Thyroid gland (tissue), 4 donors: ENCODE measurements around the gene MYO16. TPM values are rescaled to one million over a fixed set of nuclear protein-coding genes. Genes with fewer than 3 reads are reported as not detected.

Experiments used
- DNase-seq, 2 donors: peaks; one replicate each; pipeline ENCODE4 v3.0.0-alpha.2; 2019
- H3K27ac ChIP-seq, 3 donors: fragments of 200-600 bp; sonication (generic); 1 replicate in 2 of 3; 2 replicates in 1 of 3; pipeline ENCODE4 v1.5.1; 2016 to 2019; ENCODE audit warnings: mild to moderate bottlenecking in 1 of 3, moderate library complexity in 1 of 3
- H3K27me3 ChIP-seq: fragments of 200-600 bp; sonication (generic); one replicate; pipeline ENCODE4 v1.5.1; 2019
- H3K36me3 ChIP-seq, 2 donors: fragments of 200-600 bp; sonication (generic); one replicate each; pipeline ENCODE4 v1.5.1; 2016 to 2019
- H3K4me1 ChIP-seq, 2 donors: fragments of 200-600 bp; sonication (generic); one replicate each; pipeline ENCODE4 v1.5.1; 2017 to 2019
- H3K4me3 ChIP-seq, 3 donors: fragments of 200-600 bp; sonication (generic); replicated peaks in 1 of 3; 1 replicate in 2 of 3; 2 replicates in 1 of 3; pipeline ENCODE4 v1.5.1; 2016; ENCODE audit warnings: mild to moderate bottlenecking in 1 of 3
- H3K9me3 ChIP-seq: fragments of 200-600 bp; sonication (generic); one replicate; pipeline ENCODE4 v1.5.1; 2017
- POLR2A ChIP-seq, 2 donors: fragments of 450-650 bp; IDR thresholded peaks; one replicate each; pipeline ENCODE4 v1.6.1; 2017; ENCODE audit warnings: antibody characterized with exemption in 2 of 2, mild to moderate bottlenecking in 2 of 2, moderate library complexity in 1 of 2
- WGBS, 2 donors: methylation state at CpG; one replicate each; pipeline ENCODE4 v1.1.5; 2017; 5-methylcytosine and 5-hydroxymethylcytosine counted together
- intact Hi-C: fragments of 100-400 bp; cut with DNase I; formaldehyde crosslinking; loops from one replicate; pipeline ENCODE4 v1.15.1; 2023
- total RNA-seq, 4 donors: library from RNA; depleted of rRNA; stranded (reverse); fragments of >200 nt; gene quantifications; one replicate each; pipeline ENCODE4 v1.2.3, GENCODE V29; 2016
- TF ChIP-seq, protein P1 (sequence below), 6 experiments: fragments of 200-600 bp in 3 of 6; fragments of 450-650 bp in 3 of 6; sonication (generic) in 3 of 6; IDR thresholded peaks; one replicate each; pipeline ENCODE4 v1.5.1; 2016 to 2019; ENCODE audit warnings: antibody characterized with exemption in 6 of 6, mild to moderate bottlenecking in 2 of 6, inconsistent platforms in 1 of 6, moderate library complexity in 1 of 6

MYO16 gene
- total RNA-seq, 4 donors from 2014 or later: 0.10 to 0.13 (median 0.13) TPM; not detected in 1

DNA sequence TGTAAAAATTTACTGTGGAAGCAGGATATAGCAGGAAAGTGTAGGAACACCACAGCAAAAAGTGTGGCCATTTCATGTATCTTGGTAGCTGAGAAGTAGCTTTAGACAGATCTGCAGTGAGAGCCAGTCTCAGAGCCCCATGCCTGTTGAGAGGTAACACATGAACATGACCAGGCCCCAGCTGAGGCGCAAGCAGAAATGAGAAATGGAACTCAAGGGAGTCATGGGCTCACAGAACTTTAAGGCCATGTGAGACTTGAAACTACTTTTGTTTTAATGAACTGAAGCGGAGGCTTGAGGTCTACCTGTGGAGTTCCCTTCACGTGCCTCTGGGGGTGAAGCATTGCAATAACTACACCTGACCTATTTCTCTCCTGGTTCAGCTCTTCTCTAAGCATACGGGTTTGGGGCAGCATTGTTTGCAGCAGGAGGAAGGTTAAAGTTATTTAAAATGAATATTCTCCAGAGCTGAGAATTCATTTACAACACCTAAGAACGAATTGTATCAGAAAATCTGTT lies 3.3 kb downstream of the MYO16 start:
- Histone ChIP-seq H3K4me3 (no peak overlapping the region), H3K9me3 (no peaks in the 10 kb centered on the region), H3K27ac (no peak overlapping the region), H3K4me1 (no peaks in the 10 kb centered on the region), H3K36me3 (no peaks in the 10 kb centered on the region), H3K27me3 (no peaks in the 10 kb centered on the region)
- TF ChIP-seq, protein P1, sequence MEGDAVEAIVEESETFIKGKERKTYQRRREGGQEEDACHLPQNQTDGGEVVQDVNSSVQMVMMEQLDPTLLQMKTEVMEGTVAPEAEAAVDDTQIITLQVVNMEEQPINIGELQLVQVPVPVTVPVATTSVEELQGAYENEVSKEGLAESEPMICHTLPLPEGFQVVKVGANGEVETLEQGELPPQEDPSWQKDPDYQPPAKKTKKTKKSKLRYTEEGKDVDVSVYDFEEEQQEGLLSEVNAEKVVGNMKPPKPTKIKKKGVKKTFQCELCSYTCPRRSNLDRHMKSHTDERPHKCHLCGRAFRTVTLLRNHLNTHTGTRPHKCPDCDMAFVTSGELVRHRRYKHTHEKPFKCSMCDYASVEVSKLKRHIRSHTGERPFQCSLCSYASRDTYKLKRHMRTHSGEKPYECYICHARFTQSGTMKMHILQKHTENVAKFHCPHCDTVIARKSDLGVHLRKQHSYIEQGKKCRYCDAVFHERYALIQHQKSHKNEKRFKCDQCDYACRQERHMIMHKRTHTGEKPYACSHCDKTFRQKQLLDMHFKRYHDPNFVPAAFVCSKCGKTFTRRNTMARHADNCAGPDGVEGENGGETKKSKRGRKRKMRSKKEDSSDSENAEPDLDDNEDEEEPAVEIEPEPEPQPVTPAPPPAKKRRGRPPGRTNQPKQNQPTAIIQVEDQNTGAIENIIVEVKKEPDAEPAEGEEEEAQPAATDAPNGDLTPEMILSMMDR (IDR thresholded peaks at IDR 0.05): no peak
- TF ChIP-seq POLR2A (IDR thresholded peaks at IDR 0.05): no peak
- intact Hi-C loops: no loop called here
- no peak for DNase-seq
- WGBS, 2 donors: 68 to 78% methylated on average over 5 of the region's 5 CpGs

DNA sequence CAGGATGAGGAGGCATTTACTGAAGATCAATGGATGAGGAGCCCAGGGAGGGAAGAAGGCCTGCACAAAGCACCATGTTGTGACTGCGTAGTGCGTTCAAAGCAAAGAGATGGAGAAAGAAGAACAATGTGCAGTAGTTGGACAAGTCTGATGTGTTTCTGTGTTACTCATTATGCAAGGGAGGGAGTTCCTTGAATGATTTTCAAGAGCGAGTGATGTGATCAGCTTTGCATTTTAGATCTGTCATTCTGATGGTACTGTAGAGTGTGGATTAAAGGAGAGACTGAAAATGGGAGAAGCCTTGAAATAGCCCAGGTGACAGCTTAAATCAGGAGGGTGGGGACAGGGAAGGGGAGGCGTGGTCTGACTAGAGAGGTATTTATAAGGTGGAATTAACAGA lies 9.5 kb downstream of the MYO16 start:
- Histone ChIP-seq H3K27ac (no peak overlapping the region), H3K4me3 (no peak overlapping the region), H3K36me3 (no peaks in the 10 kb centered on the region), H3K4me1 (no peaks in the 10 kb centered on the region), H3K27me3 (no peaks in the 10 kb centered on the region), H3K9me3 (no peaks in the 10 kb centered on the region)
- intact Hi-C loops: no loop called here
- no peak for DNase-seq
- TF ChIP-seq, protein P1 (IDR thresholded peaks at IDR 0.05): no peak
- no peak for TF ChIP-seq POLR2A (IDR thresholded peaks at IDR 0.05)
- 91 to 93% methylated on average over 4 of the region's 4 CpGs for WGBS, 2 donors

DNA sequence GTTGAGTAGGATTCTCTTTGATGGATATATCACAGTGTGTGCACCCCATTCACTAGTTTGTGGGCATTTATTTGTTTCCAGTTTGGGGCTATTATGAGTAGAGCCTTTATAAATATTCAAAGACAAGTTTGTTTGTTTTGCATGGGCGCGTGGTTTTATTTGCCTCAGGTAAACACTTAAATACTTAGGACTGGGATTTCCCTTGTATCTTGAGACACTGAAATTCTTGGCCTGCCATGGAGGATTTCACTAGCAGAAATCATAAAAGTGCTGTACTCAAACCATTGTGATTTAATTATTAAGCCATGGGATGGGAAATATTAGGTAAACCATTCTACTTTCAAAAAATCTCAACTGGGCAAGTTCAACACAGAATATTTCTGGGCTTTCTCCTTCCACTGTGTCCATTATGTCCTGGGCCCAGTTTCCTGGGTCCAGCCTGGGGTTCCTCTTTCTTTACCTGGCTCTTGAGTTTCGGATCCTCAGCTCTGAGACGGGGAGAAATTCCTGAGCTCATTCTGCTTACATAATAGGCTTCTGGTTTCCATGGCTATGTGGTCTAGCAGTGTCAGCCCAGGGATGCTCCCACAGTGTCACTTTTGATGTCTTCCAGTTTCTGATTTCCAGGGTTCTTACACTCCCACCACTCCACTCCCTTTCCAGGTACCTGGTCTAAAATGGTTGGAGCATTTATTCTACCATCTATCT lies 14.4 kb downstream of the MYO16 start:
- no peaks in the 10 kb centered on the region for H3K9me3 ChIP-seq
- intact Hi-C loops: no loop called here
- no peak for DNase-seq
- H3K4me3 ChIP-seq: no peak overlapping the region
- H3K36me3 ChIP-seq: no peaks in the 10 kb centered on the region
- WGBS, 2 donors: 74 to 77% methylated on average over 4 of the region's 4 CpGs
- TF ChIP-seq POLR2A (IDR thresholded peaks at IDR 0.05): no peak
- TF ChIP-seq, protein P1 (IDR thresholded peaks at IDR 0.05): no peak
- no peaks in the 10 kb centered on the region for H3K4me1 ChIP-seq
- H3K27me3 ChIP-seq: no peaks in the 10 kb centered on the region
- H3K27ac ChIP-seq: no peak overlapping the region

DNA sequence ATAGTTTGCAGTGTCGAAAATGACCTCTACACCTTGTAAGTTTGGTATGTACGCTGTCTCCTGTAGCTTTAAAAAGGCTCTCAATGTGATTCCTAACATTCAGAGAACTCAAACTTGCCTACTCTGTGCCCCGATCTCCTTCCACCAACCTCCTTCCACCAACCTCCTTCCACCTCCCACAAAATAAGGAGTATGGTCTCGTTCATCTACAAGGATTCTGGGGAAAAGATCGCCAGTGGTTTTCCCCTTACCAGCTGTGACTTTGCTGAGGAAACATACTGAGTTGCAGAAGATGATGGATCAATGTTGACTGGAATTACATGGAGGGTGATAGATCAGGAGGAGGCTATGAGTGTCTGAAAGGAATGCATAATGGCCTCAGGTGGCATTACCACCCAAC lies 16.0 kb downstream of the MYO16 start:
- Histone ChIP-seq H3K36me3 (no peaks in the 10 kb centered on the region), H3K4me3 (no peak overlapping the region)
- TF ChIP-seq POLR2A (IDR thresholded peaks at IDR 0.05): no peak
- TF ChIP-seq, protein P1 (IDR thresholded peaks at IDR 0.05): no peak

DNA sequence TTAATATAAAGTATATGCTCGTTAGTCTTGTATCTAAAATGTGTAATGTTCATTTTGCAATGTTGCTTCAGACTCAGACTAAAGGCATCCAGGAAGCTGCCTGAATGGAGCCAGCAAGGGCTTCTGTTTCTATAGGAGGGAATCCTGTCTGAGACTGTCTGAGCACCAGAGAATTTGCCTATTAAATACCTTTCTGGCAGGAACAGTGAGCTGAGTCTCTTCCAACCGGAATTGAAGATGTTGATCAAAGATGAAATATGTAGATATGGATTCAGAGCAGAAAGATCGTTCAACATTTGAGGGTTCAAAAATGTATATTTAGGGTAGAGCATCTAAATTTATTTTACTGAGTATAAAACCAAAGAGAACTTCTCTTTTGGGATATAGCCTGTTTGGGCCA lies 20.9 kb downstream of the MYO16 start:
- intact Hi-C loops: no loop called here
- no peak for TF ChIP-seq POLR2A (IDR thresholded peaks at IDR 0.05)
- TF ChIP-seq, protein P1 (IDR thresholded peaks at IDR 0.05): no peak
- H3K27ac ChIP-seq: no peak overlapping the region
- no peaks in the 10 kb centered on the region for H3K27me3 ChIP-seq
- WGBS, 2 donors: 54 to 66% methylated on average over 3 of the region's 3 CpGs
- H3K36me3 ChIP-seq: no peaks in the 10 kb centered on the region
- no peaks in the 10 kb centered on the region for H3K9me3 ChIP-seq
- DNase-seq: no peak
- H3K4me1 ChIP-seq: no peaks in the 10 kb centered on the region
- no peak overlapping the region for H3K4me3 ChIP-seq

More for the DNA sequence above, 16.0 kb downstream of the MYO16 start:
- no peaks in the 10 kb centered on the region for H3K27me3 ChIP-seq
- no peaks in the 10 kb centered on the region for H3K9me3 ChIP-seq
- no peak for DNase-seq
- H3K4me1 ChIP-seq: no peaks in the 10 kb centered on the region
- intact Hi-C loops: no loop called here
- 84 to 92% methylated on average over 5 of the region's 5 CpGs for WGBS, 2 donors
- no peak overlapping the region for H3K27ac ChIP-seq
